GM19025 (cell line): Measurements from ENCODE around the gene SPPL2A.
A peak's percentile ranks its signal among the peaks of the same experiment; 100 is the strongest.

ENCODE experiments used
- ATAC-seq: cut with Tn5 transposase; IDR thresholded peaks from one replicate; pipeline ENCODE4 v1.9.1; 2021; ENCODE audit warnings: mild to moderate bottlenecking, low read depth, moderate library complexity; ENCODE audit not compliant: unreplicated experiment

SPPL2A gene

DNA sequence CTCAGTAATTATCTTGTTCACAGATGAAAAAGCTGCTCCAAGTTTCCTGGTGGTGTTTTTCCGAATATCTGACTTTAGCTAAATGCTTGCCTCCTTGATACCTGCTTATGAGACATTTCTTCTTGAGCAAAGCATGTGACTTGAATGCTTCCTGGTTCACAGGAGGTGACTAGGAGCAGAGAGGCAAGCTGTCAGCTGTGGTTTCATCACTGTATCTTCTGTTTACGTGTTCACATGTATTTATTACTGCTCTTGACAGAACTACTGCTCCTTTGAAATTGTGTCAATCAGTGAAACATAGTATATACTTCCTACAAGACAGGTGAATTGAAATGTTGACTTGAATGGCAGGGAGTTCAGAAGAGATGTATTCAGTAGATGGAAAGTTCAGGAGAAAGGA lies 8.9 kb upstream of the SPPL2A start:
- no peak for ATAC-seq

DNA sequence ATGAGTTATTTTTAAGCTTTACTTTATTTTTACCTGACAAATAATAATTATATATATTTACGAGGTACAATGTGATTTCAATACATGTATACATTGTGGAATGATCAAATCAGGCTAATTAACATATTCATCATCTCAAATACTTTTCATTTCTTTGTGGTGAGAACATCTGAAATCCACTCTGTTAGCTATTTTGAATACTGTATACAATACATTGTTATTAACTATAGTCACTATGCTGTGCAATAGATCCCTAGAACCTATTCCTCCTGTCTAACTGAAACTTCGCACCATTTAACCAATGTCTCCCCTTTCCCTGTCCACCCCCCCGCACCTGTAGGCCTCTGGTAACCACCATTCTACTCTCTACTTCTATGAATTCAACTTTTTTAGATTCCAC lies 7.9 kb upstream of the SPPL2A start:
- no peak for ATAC-seq

DNA sequence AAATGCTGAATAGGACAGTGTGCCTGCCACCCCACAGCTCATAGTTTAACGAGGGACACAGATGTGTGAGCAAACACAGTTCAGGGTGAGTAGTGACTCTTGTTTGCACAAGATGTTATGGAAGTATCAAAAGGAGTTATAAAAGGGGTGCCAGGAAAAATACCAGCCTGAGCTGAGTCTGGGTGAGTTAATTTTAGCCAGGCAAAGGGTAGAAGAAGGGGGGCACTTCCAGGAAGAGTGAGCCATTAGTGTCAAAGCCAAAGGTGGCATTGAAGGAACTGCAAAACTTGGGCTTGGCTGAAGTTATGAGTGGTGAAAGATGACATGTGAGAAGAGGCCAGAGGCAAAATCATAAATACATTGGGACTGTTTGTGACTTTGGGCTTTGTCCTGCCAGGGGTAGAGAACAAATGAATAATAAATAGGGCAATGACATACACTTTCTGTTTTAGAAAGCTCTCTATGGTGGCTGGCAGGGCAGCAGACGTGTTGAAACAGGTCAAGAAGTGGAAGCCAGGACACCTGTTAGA lies 1.9 kb upstream of the SPPL2A start:
- ATAC-seq = no peak

DNA sequence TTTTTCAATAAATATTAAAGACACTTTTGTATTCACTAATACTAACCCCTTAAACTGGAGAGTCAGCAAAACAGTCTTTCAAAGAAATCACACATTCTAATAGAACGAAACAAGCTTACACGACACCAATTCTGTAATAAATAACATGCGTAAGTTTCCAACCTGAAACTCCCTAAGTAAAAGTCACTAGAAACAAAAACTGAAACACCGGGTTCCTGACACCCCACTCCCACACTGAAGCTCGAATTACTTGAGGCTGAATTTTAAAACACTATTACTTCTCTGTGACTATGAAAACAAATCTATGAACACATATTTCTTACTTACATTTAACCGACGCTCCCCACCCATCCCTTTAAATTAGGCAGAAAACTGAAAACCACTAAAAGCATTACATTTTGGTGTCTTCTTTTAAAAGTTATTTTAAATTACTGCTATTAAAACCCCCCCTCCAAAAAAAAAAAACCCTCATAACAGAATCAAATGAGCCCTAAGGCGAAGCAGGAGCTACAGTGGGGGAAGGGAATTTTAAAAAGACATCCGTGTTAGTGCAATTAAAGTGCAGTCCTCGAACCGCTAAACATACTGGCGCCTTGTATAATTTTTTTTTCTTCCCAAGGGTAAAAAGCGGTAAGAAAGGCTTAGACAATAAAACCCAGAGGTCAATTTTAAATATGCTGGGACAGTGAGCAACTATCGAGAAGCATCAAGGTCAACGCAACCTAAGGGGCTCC lies 878 bp downstream of the SPPL2A start:
- ATAC-seq = peak; percentile 21

DNA sequence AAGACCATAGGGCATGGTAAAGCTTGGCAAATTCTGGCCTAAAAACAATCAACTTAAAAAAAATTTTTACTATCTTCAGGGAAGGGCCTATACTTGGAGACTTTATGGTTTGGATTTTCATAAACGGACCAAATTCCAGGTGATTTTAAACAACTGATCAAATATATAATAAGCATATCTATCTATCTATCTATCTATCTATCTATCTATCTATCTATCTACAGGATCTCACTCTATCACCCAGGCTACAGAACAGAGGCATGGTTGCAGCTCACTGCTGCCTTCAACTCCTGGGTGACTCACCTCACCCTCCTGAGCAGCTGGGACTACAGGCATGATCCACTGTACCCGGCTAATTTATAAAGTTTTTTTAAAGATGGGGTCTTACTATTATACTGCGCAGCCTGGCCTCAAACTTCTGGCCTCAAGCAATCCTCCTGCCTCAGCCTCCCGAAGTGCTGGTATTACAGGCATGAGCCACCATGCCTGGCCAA lies 6.7 kb downstream of the SPPL2A start:
- no peak for ATAC-seq

DNA sequence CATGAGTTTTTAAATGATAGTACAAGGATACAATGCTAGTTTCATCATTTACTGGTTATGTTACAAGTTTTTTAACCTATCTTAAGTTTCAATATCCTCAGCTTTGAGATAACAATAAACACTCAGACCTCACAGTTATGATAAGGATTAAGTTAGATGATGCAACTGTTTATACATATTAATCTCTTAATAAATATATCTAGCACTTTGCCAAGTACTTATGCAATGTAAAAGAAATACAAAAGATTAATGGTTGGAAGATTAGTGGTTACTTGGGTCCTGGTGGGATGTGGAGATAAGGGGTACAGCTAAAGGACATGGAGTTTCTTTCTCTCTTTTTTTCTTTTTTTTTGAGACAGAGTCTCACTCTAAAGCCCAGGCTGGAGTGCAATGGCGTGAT lies 12.0 kb downstream of the SPPL2A start:
- no peak for ATAC-seq

DNA sequence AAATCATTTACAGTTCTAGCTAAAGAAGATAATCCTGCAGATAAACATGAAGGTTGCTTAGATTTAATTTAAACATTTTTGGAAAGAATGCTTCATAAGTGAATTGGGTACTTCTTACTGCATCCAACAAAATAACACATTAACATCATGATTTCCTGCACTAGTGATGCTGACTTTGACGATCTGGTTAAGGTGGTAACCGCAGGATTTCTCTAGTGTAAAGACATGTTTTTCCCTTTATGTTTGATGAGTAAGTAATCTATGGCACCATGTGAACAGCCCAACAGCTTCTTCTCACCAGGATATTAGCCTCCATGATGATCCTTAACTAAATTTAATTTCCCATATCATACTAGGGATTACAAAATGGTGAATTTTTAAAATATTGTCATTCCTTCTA lies 14.1 kb downstream of the SPPL2A start:
- ATAC-seq = no peak

DNA sequence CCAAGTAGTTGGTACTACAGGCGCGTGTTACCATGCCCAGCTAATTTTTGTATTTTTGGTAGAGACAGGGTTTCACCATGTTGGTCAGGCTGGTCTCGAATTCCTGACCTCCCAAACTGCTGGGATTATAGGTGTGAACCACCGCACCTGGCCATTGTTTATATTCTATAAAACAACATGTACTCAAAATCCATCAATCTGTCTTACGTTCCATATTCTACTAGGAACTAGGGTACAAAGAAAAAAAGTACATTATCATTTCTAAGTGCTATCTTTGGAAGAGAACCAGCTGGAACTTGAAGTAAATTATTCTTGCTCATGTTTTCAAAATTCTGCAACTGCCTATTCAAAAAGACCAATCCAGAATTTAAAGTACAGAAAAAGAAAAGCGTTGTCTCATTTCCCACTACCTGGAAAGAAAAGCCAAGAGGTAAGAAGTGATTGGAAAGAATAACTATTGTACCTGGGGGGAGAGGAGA lies 15.2 kb downstream of the SPPL2A start:
- no peak for ATAC-seq

DNA sequence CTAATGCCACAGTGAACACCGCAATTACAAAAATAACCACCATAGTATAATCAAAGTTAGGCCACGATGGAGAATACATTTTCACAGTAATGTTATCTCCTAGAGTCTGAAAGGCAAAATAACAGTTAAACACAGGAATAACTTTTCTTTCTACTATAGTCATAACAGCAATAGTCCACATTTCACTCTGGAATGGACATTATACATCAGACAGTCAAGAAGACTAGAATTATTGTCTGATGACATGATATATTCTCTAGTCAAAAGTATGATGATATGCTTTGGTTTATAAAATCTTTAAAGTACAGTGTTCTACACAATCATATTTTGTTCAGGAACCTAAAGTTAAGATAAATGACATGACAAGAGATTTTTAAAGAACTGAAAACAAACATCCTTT lies 18.0 kb downstream of the SPPL2A start:
- no peak for ATAC-seq

DNA sequence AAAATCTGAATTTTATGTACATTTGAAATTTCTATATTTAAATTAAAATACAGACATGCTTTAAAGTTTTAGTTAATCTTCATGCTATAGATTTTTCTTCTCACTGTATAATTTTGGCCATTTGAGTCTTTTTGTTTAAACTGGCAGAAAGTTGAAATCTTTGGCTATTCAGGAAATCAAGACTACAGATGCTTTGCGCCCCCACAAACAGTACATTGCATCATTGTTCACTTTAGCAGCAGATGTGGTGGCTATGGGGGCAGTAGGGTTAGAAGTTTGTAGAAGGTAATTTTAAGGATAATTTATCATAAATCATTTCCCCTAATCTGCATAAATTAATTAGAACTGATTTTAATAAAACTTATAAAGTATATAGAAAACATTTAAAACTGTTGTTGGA lies 20.9 kb downstream of the SPPL2A start:
- no peak for ATAC-seq

DNA sequence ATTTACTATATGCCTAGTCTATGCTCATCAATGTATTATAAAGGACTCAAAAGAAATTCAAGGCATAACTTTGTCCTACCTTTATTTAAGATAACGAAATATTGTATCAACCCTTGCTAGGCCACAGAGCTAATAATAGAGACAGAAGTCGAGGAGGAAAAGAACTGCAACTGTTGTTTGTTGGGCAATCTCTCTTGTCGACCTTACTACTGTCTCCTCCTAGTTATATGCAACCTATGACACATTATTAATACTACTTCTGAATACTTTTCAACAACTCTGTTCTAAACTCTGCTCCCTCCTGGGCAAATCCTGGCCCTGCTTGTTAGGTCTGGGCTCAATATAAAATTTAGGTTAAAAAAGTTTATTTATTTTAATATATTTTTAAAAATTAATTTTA lies 24.6 kb downstream of the SPPL2A start:
- no peak for ATAC-seq

DNA sequence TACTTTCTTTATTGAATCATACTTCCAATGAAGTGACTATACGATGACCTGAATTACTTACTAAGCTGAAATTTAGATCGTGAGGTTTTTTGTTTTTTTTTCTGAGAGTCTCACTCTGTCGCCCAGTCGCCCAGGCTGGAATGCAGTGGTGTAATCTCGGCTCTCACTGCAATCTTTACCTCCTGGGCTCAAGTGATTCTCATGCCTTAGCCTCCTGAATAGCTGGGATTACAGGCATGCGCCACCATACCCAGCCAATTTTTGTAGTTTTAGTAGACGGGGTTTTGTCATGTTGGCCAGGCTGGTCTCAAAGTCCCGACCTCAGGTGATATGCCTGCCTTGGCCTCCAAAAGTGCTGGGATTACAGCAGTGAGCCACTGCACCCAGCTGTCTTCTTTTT lies 28.7 kb downstream of the SPPL2A start:
- ATAC-seq = no peak

DNA sequence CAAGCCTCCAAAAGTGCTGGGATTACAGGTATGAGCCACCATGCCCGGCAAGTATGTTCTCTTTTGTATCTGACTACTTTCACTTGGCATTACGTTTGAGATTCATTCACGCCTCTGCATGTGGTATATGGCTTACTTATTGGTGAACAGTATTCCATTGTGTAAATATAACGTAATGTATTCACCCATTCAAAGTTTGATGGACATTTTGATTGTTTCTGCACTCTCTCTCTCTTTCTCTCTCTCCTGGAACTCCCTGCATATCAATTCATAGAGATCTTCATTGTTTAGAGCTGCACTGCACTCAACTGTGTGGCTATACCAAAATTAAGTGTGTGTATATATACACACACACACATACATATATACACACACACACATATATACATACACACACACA lies 30.4 kb downstream of the SPPL2A start:
- no peak for ATAC-seq

DNA sequence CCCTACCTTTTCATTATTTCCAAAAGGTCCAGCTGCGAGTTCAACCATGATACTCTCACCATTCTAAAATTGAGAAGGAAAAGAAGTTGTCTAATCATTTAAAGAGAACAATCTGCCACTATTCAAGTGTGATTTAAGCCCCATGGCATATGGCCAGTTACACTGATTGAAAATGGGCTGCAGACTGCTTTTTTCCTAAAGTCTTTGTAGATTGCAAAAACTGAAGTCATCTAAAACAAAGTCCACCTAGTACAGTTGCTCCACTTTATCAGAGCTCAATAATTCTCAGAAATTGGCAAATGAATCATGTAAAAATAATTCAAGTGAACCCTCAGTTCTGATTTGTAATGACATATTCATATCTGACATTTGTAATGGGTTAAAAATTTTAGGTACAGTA lies 39.2 kb downstream of the SPPL2A start:
- ATAC-seq = no peak

DNA sequence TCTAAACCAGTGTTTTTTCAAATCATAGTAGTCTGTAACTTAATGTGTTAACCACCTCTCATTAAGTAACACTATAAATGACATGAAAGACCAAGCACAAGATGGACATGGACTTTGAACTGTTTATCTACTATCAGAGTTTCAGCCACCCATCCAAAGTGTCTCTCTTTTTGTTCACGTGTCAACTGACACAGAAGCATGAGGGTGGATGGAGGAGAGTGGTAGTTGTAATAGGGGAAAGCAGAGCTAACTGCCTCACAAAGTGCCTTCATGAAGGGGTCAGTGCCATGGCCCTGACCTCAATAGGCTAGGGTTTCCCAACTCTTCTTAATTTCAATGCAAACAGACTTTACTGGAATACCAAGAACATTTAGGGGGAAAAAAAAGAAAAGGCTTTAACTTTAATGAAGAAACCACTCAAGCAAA lies 46.8 kb downstream of the SPPL2A start:
- no peak for ATAC-seq

DNA sequence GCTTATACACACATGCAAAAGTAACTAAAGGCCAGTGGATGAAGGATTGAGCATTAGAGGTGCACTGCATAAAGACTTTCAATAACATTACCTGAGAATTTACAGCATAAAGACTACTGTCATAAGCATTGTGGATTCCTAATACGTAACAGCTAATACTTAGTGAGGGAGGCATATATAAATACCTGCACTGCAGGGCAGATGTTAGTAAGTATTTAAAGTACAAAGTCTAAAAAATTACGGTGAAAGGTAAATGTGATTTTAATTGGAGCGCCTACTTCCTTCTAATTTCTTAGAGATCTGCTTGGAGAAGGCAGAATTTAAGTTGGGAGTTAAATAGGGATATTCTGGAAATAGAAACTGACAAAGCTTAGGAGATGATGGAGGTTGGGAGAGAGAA lies 53.5 kb downstream of the SPPL2A start:
- ATAC-seq = no peak

DNA sequence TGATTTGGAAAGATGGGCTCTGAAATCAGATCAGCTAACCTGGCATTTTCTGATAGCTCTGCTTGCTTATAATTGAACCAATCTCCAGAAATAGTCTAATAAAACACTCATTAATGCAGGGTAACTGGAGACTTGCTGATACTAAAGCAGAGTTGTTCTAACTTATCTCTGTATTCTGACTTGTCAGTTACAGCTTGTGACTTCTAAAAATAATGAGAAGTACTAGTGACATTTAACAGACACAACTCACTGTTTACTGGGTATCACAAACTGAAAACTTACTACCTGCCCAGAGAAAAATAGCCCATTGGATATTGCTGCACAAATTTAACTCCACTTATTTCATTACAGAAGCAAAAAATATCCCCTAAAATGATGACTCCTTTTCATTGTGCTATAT lies 54.9 kb downstream of the SPPL2A start:
- no peak for ATAC-seq

DNA sequence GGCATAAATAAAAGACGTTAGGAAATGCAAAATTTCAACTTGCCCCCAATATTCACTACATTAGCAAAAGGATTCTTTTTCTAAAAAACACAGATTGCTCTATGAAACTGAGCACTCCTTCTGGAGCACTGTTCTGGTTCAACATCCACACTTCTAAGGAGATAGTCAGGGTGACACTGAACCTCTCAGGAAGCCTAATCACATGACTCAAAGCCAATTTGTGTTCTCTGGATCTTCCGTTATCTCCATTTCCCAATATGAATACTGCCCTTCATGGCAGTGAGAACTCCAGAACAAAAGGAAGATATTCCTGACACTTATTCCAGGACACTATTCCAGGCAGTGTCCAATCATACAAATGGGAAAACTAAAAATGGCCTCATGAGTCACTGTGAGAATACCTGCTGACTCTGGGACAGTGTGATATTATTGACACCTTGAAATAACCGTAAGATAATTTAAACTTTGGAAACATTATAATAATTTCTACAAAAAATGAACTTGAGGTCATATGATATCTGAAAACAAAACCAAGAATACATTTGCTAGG lies 57.6 kb downstream of the SPPL2A start:
- ATAC-seq = no peak

DNA sequence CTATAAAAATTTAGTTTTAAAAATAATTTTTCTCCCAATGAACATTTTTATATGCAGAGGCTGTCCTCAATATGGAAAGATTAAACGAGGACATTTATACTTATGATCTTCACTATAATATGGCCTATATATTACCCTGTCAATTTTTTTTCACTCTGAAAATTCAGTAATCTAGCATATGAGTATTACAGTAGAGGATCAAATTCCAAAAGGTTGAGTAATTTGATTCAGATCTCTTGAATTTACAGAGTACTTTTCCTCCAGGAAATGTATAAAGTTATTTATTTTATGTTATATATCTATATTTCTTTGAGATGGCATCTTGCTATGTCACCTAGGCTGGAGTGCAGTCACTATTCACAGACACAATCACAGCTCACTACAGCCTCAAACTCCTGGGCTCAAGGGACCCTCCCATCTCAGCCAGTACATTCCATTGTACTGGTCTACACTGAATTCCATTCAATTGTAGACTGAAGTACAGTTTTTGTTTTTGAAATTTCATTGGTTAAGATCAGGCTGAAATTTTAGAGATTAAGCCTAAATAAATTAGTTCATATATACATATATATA lies 62.7 kb downstream of the SPPL2A start:
- no peak for ATAC-seq

DNA sequence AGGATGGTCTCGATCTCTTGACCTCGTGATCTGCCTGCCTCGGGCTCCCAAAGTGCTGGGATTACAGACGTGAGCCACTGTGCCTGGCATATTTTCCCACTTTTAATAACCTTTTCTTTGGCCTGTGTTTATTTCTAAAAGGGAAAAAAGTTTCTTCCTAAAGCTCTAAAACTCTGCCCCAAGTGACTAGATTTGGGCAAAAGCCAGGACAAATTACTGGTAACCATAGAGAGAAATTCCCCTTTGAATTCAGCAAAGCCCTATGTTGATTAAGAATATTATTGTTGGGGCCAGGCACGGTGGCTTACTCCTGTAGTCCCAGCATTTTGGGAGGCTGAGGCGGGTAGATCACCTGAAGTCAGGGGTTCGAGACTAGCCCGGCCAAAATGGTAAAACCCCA lies 67.4 kb downstream of the SPPL2A start:
- no peak for ATAC-seq

DNA sequence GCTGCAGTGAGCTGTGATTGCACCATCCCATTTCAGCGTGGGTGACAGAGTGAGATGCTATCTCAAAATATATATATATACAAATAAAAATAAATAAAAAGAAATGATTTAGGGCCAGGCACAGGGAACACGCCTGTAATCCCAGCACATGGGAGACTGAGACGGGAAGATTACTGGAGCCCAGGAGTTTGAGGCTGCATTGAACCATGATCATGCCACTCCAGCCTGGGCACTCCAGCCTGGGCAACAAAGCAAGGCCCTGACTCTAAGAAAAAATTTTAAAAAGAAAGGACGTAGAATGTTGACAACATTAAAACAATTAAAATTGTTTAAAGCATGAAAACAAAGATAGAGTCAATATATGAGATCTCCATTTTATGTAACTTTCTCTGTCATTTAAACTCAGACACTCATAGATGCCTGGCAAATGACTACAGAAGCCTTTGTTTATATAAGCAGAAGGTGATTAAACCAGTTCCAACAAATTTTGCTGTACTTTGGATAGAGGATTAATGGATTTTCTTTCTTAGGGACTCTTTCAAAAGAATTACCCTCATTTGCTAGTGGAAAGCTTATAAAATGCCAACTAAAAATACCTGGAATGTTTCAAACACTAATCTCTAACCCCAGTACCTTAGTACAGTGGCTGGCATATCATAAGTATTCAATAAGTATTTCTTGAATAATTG lies 68.3 kb downstream of the SPPL2A start:
- ATAC-seq = no peak
